Lower leg skin (tissue), 4 donors: ENCODE measurements around the gene MKNK1. TPM values are rescaled to one million over a fixed set of nuclear protein-coding genes. Genes with fewer than 3 reads are reported as not detected.

Experiments used
- DNase-seq, 2 donors: peaks; one replicate each; pipeline ENCODE4 v3.0.0-alpha.2; 2019; ENCODE audit warnings: low spot score in 2 of 2
- H3K4me3 ChIP-seq: fragments of 200-600 bp; sonication (generic); 2 replicates; pipeline ENCODE4 v1.5.1; 2017; ENCODE audit warnings: mild to moderate bottlenecking, low read depth; ENCODE audit not compliant: poor library complexity, severe bottlenecking
- POLR2A ChIP-seq, 2 donors: fragments of 450-650 bp; IDR thresholded peaks; one replicate each; pipeline ENCODE4 v1.6.1; 2016 to 2017; ENCODE audit warnings: antibody characterized with exemption in 2 of 2, mild to moderate bottlenecking in 1 of 2, moderate library complexity in 1 of 2
- WGBS, 2 donors: methylation state at CpG; one replicate each; pipeline ENCODE4 v1.1.5; 2018; 5-methylcytosine and 5-hydroxymethylcytosine counted together
- intact Hi-C: fragments of 100-400 bp; cut with DNase I; formaldehyde crosslinking; loops from one replicate; pipeline ENCODE4 v1.15.0; 2023; ENCODE audit warnings: low total_unique reads
- total RNA-seq, 4 donors: library from RNA; depleted of rRNA; stranded (reverse); fragments of >200 nt; gene quantifications; one replicate each; pipeline ENCODE4 v1.1.0, GENCODE V29; 2016
- TF ChIP-seq, protein P1 (sequence below), 3 donors: fragments of 450-650 bp; IDR thresholded peaks; one replicate each; pipeline ENCODE4 v1.5.1; 2016; ENCODE audit warnings: antibody characterized with exemption in 3 of 3, mild to moderate bottlenecking in 3 of 3, moderate library complexity in 2 of 3

The MKNK1 gene
- total RNA-seq, 4 donors from 2014 or later = 9.6 to 23.0 (median 13.7) TPM

DNA sequence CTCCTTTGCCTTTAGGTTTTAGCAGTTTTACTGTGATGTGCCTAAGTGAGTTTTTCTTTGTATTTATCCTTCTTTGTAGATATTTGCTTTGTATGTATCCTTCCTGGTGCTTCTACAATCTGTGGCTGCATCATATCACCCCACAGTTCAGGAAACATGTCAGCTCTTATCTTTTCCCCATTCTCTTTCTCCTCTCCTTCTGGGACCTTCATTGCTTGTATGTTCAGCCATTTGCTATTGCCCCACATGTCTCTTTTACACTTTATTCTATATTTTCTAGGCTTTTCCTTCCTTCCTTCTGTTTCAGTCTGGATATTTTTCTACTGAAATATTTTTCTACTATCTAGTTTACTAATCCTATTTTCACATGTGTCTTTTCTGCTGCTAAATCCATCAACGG, 67.5 kb downstream of the MKNK1 start:
- intact Hi-C loops = loop anchor here (10.0 kb wide), 1 partner anchor 188 kb away; no protein-coding TSS in a partner anchor
- no peak for DNase-seq
- no peak overlapping the region for H3K4me3 ChIP-seq
- TF ChIP-seq, protein P1, sequence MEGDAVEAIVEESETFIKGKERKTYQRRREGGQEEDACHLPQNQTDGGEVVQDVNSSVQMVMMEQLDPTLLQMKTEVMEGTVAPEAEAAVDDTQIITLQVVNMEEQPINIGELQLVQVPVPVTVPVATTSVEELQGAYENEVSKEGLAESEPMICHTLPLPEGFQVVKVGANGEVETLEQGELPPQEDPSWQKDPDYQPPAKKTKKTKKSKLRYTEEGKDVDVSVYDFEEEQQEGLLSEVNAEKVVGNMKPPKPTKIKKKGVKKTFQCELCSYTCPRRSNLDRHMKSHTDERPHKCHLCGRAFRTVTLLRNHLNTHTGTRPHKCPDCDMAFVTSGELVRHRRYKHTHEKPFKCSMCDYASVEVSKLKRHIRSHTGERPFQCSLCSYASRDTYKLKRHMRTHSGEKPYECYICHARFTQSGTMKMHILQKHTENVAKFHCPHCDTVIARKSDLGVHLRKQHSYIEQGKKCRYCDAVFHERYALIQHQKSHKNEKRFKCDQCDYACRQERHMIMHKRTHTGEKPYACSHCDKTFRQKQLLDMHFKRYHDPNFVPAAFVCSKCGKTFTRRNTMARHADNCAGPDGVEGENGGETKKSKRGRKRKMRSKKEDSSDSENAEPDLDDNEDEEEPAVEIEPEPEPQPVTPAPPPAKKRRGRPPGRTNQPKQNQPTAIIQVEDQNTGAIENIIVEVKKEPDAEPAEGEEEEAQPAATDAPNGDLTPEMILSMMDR (IDR thresholded peaks at IDR 0.05) = no peak
- TF ChIP-seq POLR2A (IDR thresholded peaks at IDR 0.05) = no peak
- 90 to 93% methylated on average over 1 of the region's 1 CpG for WGBS, 2 donors

- no peak for DNase-seq
- TF ChIP-seq, protein P1 (IDR thresholded peaks at IDR 0.05) = no peak
- no peak for TF ChIP-seq POLR2A (IDR thresholded peaks at IDR 0.05)
- H3K4me3 ChIP-seq = no peak overlapping the region
- WGBS, 2 donors = 62 to 72% methylated on average over 2 of the region's 2 CpGs
- intact Hi-C loops = loop anchor here (10.0 kb wide), 1 partner anchor 190 kb away; no protein-coding TSS in a partner anchor
Observed at GRCh38 chr1:46535063-46535462, 69.0 kb downstream of the MKNK1 start.

- no peak overlapping the region for H3K4me3 ChIP-seq
- TF ChIP-seq, protein P1 (IDR thresholded peaks at IDR 0.05) = no peak
- TF ChIP-seq POLR2A (IDR thresholded peaks at IDR 0.05) = no peak
- DNase-seq = no peak
- WGBS, 2 donors = 24 to 33% methylated on average over 7 to 12 of the region's 71 CpGs
- intact Hi-C loops = loop anchor here (10.0 kb wide), 1 partner anchor 191 kb away; no protein-coding TSS in a partner anchor
Observed at GRCh38 chr1:46533179-46533864, 70.7 kb downstream of the MKNK1 start.

DNA sequence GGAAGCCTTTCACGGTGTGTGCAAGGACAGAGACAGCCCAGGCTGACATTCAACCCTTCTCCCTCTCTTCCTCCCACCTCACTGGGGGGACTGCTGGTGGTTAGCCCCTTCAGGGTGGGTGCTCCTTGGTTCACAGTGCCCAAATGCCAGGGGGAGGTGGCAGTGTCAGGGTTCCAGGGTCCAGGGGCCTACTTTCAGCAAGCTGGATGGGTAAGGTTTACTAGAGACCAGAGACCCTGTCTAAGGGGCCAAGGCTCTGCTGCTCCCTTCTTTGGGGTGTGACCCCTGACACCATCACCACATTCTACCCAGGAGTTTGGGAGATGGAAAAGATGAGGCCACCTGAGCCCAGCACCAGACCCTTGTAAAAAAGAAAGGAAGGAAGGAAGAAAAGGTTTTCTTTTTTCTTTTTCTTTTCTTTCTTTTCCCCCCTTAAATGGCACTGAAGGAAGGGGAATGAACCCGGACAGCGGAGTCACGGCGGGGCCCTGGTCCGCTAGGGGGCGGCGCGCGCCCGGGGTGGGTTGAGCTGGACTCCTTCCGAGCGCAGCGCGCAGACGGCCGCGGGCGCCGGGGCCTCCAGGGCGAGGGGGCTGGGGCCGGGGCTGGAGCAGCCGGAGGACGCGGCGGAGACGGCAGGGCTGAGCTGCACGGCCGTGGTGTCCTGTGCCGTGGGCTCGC, 71.4 kb downstream of the MKNK1 start:
- TF ChIP-seq, protein P1 (IDR thresholded peaks at IDR 0.05) = no peak
- TF ChIP-seq POLR2A (IDR thresholded peaks at IDR 0.05) = no peak
- intact Hi-C loops = loop anchor here (10.0 kb wide), 1 partner anchor 192 kb away; no protein-coding TSS in a partner anchor
- DNase-seq = no peak
- 3% methylated on average over 24 to 31 of the region's 31 CpGs for WGBS, 2 donors
- no peak overlapping the region for H3K4me3 ChIP-seq

DNA sequence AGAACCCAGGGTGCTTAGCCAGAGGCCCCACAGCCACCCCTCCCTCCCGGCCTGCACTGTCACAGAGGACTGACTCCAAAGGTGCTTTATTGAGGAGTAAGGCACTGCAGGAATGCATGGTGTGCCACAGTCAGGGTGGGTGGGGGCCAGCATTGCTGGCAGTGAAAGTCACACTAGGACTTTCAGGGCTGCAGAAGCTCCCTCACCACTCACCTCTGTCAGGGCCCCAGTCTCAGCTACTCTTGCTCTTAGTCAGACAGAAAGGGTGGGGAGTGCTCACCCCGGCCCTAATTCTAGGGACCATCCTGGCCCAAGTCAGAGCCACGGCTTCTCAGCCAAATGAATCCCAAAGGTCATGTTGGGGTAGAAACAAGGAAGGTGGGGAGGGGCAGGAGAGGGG, 72.0 kb downstream of the MKNK1 start:
- TF ChIP-seq, protein P1 (IDR thresholded peaks at IDR 0.05) = no peak
- no peak for TF ChIP-seq POLR2A (IDR thresholded peaks at IDR 0.05)
- WGBS, 2 donors = 61 to 64% methylated on average over 3 of the region's 3 CpGs
- no peak overlapping the region for H3K4me3 ChIP-seq
- DNase-seq = no peak
- intact Hi-C loops = loop anchor here (10.0 kb wide), 1 partner anchor 193 kb away; no protein-coding TSS in a partner anchor
